HepG2 (cell line): ENCODE data around the gene SFTPB.

Experiments used
- ATF3 ChIP-seq: sonication (generic); formaldehyde crosslinking; IDR thresholded peaks from 2 replicates; pipeline ENCODE4 v1.4.0; 2020; ENCODE audit warnings: missing genetic modification reagents
- CHD4 ChIP-seq: fragments of 200-600 bp; sonication (generic); IDR thresholded peaks from 2 replicates; pipeline ENCODE4 v1.7.0; 2017; ENCODE audit warnings: mild to moderate bottlenecking, low read length, borderline replicate concordance
- CTCF ChIP-seq: sonication (generic); formaldehyde crosslinking; IDR thresholded peaks from 2 replicates; pipeline ENCODE4 v1.5.0; 2020; ENCODE audit warnings: mild to moderate bottlenecking, missing genetic modification reagents, moderate library complexity
- HDAC1 ChIP-seq: sonication (generic); formaldehyde crosslinking; IDR thresholded peaks from 2 replicates; pipeline ENCODE4 v1.5.1; 2020; ENCODE audit warnings: mild to moderate bottlenecking, missing genetic modification reagents
- RELA ChIP-seq: sonication (generic); formaldehyde crosslinking; IDR thresholded peaks from 2 replicates; pipeline ENCODE4 v1.4.0; 2020; ENCODE audit warnings: missing genetic modification reagents
- REST ChIP-seq, 2 experiments: IDR thresholded peaks; 2 replicates each; pipeline ENCODE4 v1.6.1; 2011 to 2012; ENCODE audit warnings: low read length in 2 of 2, borderline replicate concordance in 1 of 2, low read depth in 1 of 2, mild to moderate bottlenecking in 1 of 2, moderate library complexity in 1 of 2
- SOX6 ChIP-seq, 2 experiments: fragments of 450-650 bp in 1 of 2; sonication (generic) in 1 of 2; formaldehyde crosslinking in 1 of 2; IDR thresholded peaks; 2 replicates each; pipeline versions ENCODE4 v1.4.0 to v1.6.1; 2017 to 2020; ENCODE audit warnings: antibody characterized with exemption in 1 of 2, mild to moderate bottlenecking in 1 of 2, missing genetic modification reagents in 1 of 2
- TOE1 ChIP-seq: sonication (generic); formaldehyde crosslinking; IDR thresholded peaks from 2 replicates; pipeline ENCODE4 v1.4.0; 2020; ENCODE audit warnings: mild to moderate bottlenecking, missing genetic modification reagents
- ZNF335 ChIP-seq: sonication (generic); formaldehyde crosslinking; IDR thresholded peaks from 2 replicates; pipeline ENCODE4 v1.4.0; 2020; ENCODE audit warnings: missing genetic modification reagents
- ZSCAN22 ChIP-seq: sonication (generic); formaldehyde crosslinking; IDR thresholded peaks from 2 replicates; pipeline ENCODE4 v1.4.0; 2020; ENCODE audit warnings: mild to moderate bottlenecking, missing genetic modification reagents

- TF ChIP-seq CHD4: no peak
- TF ChIP-seq REST (IDR thresholded peaks at IDR 0.05; ENCODE audit: borderline replicate concordance in 1 of 2, low read depth in 1 of 2, low read length in 2 of 2): no peak
- no peak for TF ChIP-seq TOE1 (CRISPR knock-in tag)
- no peak for TF ChIP-seq RELA
- no peak for TF ChIP-seq ATF3
- no peak for TF ChIP-seq ZNF335
- TF ChIP-seq ZSCAN22 (CRISPR knock-in tag): no peak
- TF ChIP-seq CTCF (CRISPR knock-in tag): no peak
- no peak for TF ChIP-seq HDAC1 (CRISPR knock-in tag)
- TF ChIP-seq SOX6 (IDR thresholded peaks at IDR 0.05): no peak
- no peak for TF ChIP-seq SOX6 (CRISPR knock-in tag; IDR thresholded peaks at IDR 0.05)
Observed at GRCh38 chr2:85647823-85648526, 20.0 kb downstream of the SFTPB start.
